Glomerular endothelial cell (primary cell): ENCODE data around the gene FAM234B. TPM values are rescaled to one million over a fixed set of nuclear protein-coding genes. Genes with fewer than 3 reads are reported as not detected.

Source experiments
- DNase-seq: peaks from one replicate; pipeline ENCODE4 v3.0.0-alpha.2; 2011; ENCODE audit warnings: low read depth, low spot score; ENCODE audit errors: extremely low read depth
- total RNA-seq: library from RNA; depleted of rRNA; stranded (reverse); fragments of >200 nt; gene quantifications from 2 replicates; pipeline ENCODE4 v1.2.3, GENCODE V29; 2015

The FAM234B gene
- total RNA-seq, 1 donor from 2014 or later, result 6.8 TPM

- no peak for DNase-seq
These were observed 70.3 kb downstream of the FAM234B start for GRCh38 chr12:13114251-13115052.

- DNase-seq, result no peak
These were observed 72.1 kb downstream of the FAM234B start for GRCh38 chr12:13116259-13116658.

- DNase-seq, result no peak
These were observed 72.8 kb downstream of the FAM234B start for GRCh38 chr12:13117029-13117428.

GRCh38 chr12:13119826-13120225 is 75.6 kb downstream of the FAM234B start:
- no peak for DNase-seq

GRCh38 chr12:13120413-13120812 is 76.2 kb downstream of the FAM234B start:
- DNase-seq, result no peak

GRCh38 chr12:13121568-13121967 is 77.4 kb downstream of the FAM234B start:
- no peak for DNase-seq

GRCh38 chr12:13124656-13125505 is 80.7 kb downstream of the FAM234B start:
- DNase-seq, result peak; percentile 86

GRCh38 chr12:13125996-13126395 is 81.8 kb downstream of the FAM234B start:
- DNase-seq, result no peak

GRCh38 chr12:13126494-13126893 is 82.3 kb downstream of the FAM234B start:
- DNase-seq, result no peak

- DNase-seq, result no peak
These were observed 83.3 kb downstream of the FAM234B start for GRCh38 chr12:13127444-13127843.

GRCh38 chr12:13128291-13128965 is 84.2 kb downstream of the FAM234B start:
- no peak for DNase-seq

- no peak for DNase-seq
These were observed 86.8 kb downstream of the FAM234B start for GRCh38 chr12:13130981-13131380.

Other genes starting within 250 kb of the FAM234B start
- gene DDX47, start 231.0 kb upstream of the FAM234B start, total RNA-seq, result 49.5 and 51.6 TPM in 2 replicates
- gene GPRC5A, start 152.8 kb upstream of the FAM234B start, total RNA-seq, result 14.9 and 18.7 TPM in 2 replicates
- not detected in 2 replicates for gene GPRC5D, start 92.2 kb upstream of the FAM234B start, total RNA-seq
- gene HEBP1, start 44.1 kb upstream of the FAM234B start, total RNA-seq, result 37.2 and 57.1 TPM in 2 replicates
- gene GSG1, start 59.3 kb downstream of the FAM234B start, total RNA-seq, result 0.10 TPM in 1 of 2 replicates, not detected in the other
- 744 and 1,093 TPM in 2 replicates for gene EMP1, start 152.3 kb downstream of the FAM234B start, total RNA-seq